Prostate gland (tissue), 2 donors: ENCODE results near the gene RAD51B.

Experiments used
- POLR2A ChIP-seq: fragments of 450-650 bp; IDR thresholded peaks from one replicate; pipeline ENCODE4 v1.6.1; 2016; ENCODE audit warnings: antibody characterized with exemption, mild to moderate bottlenecking
- TF ChIP-seq, protein P1 (sequence below), 4 experiments: fragments of 200-600 bp in 2 of 4; fragments of 450-650 bp in 2 of 4; sonication (generic) in 2 of 4; IDR thresholded peaks; 1 replicate in 3 of 4; 2 replicates in 1 of 4; pipeline ENCODE4 v1.5.1; 2016 to 2019; ENCODE audit warnings: antibody characterized with exemption in 4 of 4, mild to moderate bottlenecking in 2 of 4, moderate library complexity in 2 of 4

DNA sequence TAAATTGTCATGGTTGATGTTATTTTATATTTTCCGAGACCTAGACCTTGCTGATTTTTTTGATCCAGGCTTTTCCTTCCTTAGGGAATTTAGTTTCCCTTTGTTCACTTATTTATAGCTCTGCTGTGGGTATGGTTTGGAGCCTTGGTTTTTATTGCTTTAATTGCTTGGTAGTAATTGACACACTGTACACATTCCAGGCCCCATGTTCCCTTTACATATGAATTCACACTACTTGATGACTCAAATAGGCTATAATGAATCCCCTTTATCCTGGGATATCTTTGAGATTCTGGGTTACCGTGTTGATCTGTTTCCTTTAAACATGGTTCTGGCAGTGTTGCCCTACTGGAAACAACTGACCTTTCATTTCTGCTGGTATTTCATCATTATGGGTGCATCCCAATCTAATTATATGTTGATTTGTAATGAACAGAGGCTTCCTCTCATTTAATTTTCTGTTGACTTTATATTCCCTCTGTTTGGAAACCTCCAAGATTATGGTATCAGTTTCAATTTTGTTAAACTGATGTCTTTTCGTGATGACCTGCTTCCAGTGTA is 424.0 kb downstream of the RAD51B start:
- TF ChIP-seq, protein P1, sequence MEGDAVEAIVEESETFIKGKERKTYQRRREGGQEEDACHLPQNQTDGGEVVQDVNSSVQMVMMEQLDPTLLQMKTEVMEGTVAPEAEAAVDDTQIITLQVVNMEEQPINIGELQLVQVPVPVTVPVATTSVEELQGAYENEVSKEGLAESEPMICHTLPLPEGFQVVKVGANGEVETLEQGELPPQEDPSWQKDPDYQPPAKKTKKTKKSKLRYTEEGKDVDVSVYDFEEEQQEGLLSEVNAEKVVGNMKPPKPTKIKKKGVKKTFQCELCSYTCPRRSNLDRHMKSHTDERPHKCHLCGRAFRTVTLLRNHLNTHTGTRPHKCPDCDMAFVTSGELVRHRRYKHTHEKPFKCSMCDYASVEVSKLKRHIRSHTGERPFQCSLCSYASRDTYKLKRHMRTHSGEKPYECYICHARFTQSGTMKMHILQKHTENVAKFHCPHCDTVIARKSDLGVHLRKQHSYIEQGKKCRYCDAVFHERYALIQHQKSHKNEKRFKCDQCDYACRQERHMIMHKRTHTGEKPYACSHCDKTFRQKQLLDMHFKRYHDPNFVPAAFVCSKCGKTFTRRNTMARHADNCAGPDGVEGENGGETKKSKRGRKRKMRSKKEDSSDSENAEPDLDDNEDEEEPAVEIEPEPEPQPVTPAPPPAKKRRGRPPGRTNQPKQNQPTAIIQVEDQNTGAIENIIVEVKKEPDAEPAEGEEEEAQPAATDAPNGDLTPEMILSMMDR (IDR thresholded peaks at IDR 0.05) = no peak
- no peak for TF ChIP-seq POLR2A
